Neural cell (in vitro differentiated cells): Measurements from ENCODE around the gene ACOX1. TPM values are rescaled to one million over a fixed set of nuclear protein-coding genes. Genes with fewer than 3 reads are reported as not detected.

Experiments
- H2AFZ ChIP-seq: fragments of 200-600, 300-800 bp; sonication (generic), shearing (Covaris generic); 2 replicates; pipeline ENCODE4 v1.6.0; 2014; ENCODE audit warnings: low read depth, mild to moderate bottlenecking, antibody characterized with exemption, low read length, moderate library complexity
- H3F3A ChIP-seq: fragments of 200-600 bp; shearing (Covaris generic); 2 replicates; pipeline ENCODE4 v1.6.1; 2016; ENCODE audit warnings: mild to moderate bottlenecking, moderate library complexity, mixed read lengths, antibody characterized with exemption, low read length; ENCODE audit not compliant: insufficient read depth, poor library complexity, severe bottlenecking
- H3K27ac ChIP-seq: fragments of 200-600, 300-800 bp; sonication (generic), shearing (Covaris generic); 2 replicates; pipeline ENCODE4 v1.5.1; 2014; ENCODE audit warnings: mild to moderate bottlenecking, low read length, moderate library complexity
- H3K27me3 ChIP-seq: fragments of 300-800, 200-600 bp; sonication (generic), shearing (Covaris generic); 2 replicates; pipeline ENCODE4 v1.6.0; 2014; ENCODE audit warnings: mild to moderate bottlenecking, low read depth, low read length, moderate library complexity; ENCODE audit not compliant: insufficient read depth
- H3K36me3 ChIP-seq: fragments of 300-800, 200-600 bp; sonication (generic), shearing (Covaris generic); 2 replicates; pipeline ENCODE4 v1.5.1; 2014; ENCODE audit warnings: mild to moderate bottlenecking, antibody characterized with exemption, low read length, moderate library complexity; ENCODE audit not compliant: insufficient read depth
- H3K4me2 ChIP-seq: fragments of 300-800, 200-600 bp; sonication (generic), shearing (Covaris generic); 2 replicates; pipeline ENCODE4 v1.6.0; 2014; ENCODE audit warnings: mild to moderate bottlenecking, low read length
- H3K4me3 ChIP-seq: fragments of 300-800, 200-600 bp; sonication (generic), shearing (Covaris generic); 2 replicates; pipeline ENCODE4 v1.5.1; 2014; ENCODE audit warnings: mild to moderate bottlenecking, low read length, moderate library complexity
- H3K79me2 ChIP-seq: fragments of 200-600 bp; shearing (Covaris generic); replicated peaks from 2 replicates; pipeline ENCODE4 v1.6.0; 2014; ENCODE audit warnings: mild to moderate bottlenecking, low read length, moderate library complexity; ENCODE audit not compliant: insufficient read depth
- H3K9ac ChIP-seq: fragments of 300-800, 200-600 bp; sonication (generic), shearing (Covaris generic); 2 replicates; pipeline ENCODE4 v1.6.1; 2016; ENCODE audit warnings: mild to moderate bottlenecking, low read length, mixed read lengths
- H3K9me2 ChIP-seq: fragments of 200-600 bp; shearing (Covaris generic); 2 replicates; pipeline ENCODE4 v1.6.1; 2016; ENCODE audit warnings: mild to moderate bottlenecking, low read length, mixed read lengths; ENCODE audit not compliant: insufficient read depth
- H3K9me3 ChIP-seq: fragments of 200-600, 300-800 bp; sonication (generic), shearing (Covaris generic); 2 replicates; pipeline ENCODE4 v1.6.1; 2016; ENCODE audit warnings: mild to moderate bottlenecking, mixed run types, low read length, moderate library complexity, mixed read lengths
- H4K20me1 ChIP-seq: fragments of 200-600 bp; shearing (Covaris generic); 2 replicates; pipeline ENCODE4 v1.6.1; 2016; ENCODE audit warnings: mild to moderate bottlenecking, mixed run types; ENCODE audit not compliant: insufficient read depth
- EP300 ChIP-seq: fragments of 450-650 bp; conservative IDR thresholded peaks from 2 replicates; pipeline ENCODE4 v1.6.1; 2014; ENCODE audit warnings: antibody characterized with exemption, mild to moderate bottlenecking, moderate library complexity; ENCODE audit not compliant: poor library complexity, severe bottlenecking
- EZH2 ChIP-seq: fragments of 200-600, 300-800 bp; shearing (Covaris generic), sonication (generic); IDR thresholded peaks from 2 replicates; pipeline ENCODE4 v1.6.1; 2014; ENCODE audit warnings: antibody characterized with exemption, low read length, borderline replicate concordance, mild to moderate bottlenecking; ENCODE audit not compliant: insufficient read depth, poor library complexity, severe bottlenecking
- MXI1 ChIP-seq: fragments of 450-650 bp; conservative IDR thresholded peaks from 2 replicates; pipeline ENCODE4 v1.6.1; 2014; ENCODE audit warnings: antibody characterized with exemption, mild to moderate bottlenecking; ENCODE audit not compliant: poor library complexity, severe bottlenecking
- POLR2AphosphoS5 ChIP-seq: IDR thresholded peaks from 2 replicates; pipeline ENCODE4 v1.6.1; 2012
- RAD21 ChIP-seq: fragments of 450-650 bp; conservative IDR thresholded peaks from 2 replicates; pipeline ENCODE4 v1.6.1; 2014; ENCODE audit warnings: antibody characterized with exemption, mild to moderate bottlenecking, moderate library complexity
- SMC3 ChIP-seq: fragments of 450-650 bp; conservative IDR thresholded peaks from 2 replicates; pipeline ENCODE4 v1.6.1; 2014; ENCODE audit warnings: antibody characterized with exemption, mild to moderate bottlenecking, moderate library complexity; ENCODE audit not compliant: poor library complexity
- TAF1 ChIP-seq: IDR thresholded peaks from 2 replicates; pipeline ENCODE4 v1.6.1; 2012; ENCODE audit warnings: low read depth
- polyA plus RNA-seq: library from polyadenylated mRNA; depleted of rRNA; stranded (reverse); fragments of >200 nt; gene quantifications from 2 replicates; pipeline ENCODE4 v1.2.3, GENCODE V29; 2014
- TF ChIP-seq, protein P1 (sequence below): fragments of 450-650 bp; IDR thresholded peaks from 2 replicates; pipeline ENCODE4 v1.5.1; 2014; ENCODE audit warnings: antibody characterized with exemption, mild to moderate bottlenecking, moderate library complexity; ENCODE audit not compliant: poor library complexity, severe bottlenecking
- TF ChIP-seq, protein P2 (sequence below): IDR thresholded peaks from 2 replicates; pipeline ENCODE4 v1.6.1; 2012; ENCODE audit warnings: borderline replicate concordance

ACOX1 gene
- polyA plus RNA-seq, 1 donor from 2014 or later: 31.2 TPM

DNA sequence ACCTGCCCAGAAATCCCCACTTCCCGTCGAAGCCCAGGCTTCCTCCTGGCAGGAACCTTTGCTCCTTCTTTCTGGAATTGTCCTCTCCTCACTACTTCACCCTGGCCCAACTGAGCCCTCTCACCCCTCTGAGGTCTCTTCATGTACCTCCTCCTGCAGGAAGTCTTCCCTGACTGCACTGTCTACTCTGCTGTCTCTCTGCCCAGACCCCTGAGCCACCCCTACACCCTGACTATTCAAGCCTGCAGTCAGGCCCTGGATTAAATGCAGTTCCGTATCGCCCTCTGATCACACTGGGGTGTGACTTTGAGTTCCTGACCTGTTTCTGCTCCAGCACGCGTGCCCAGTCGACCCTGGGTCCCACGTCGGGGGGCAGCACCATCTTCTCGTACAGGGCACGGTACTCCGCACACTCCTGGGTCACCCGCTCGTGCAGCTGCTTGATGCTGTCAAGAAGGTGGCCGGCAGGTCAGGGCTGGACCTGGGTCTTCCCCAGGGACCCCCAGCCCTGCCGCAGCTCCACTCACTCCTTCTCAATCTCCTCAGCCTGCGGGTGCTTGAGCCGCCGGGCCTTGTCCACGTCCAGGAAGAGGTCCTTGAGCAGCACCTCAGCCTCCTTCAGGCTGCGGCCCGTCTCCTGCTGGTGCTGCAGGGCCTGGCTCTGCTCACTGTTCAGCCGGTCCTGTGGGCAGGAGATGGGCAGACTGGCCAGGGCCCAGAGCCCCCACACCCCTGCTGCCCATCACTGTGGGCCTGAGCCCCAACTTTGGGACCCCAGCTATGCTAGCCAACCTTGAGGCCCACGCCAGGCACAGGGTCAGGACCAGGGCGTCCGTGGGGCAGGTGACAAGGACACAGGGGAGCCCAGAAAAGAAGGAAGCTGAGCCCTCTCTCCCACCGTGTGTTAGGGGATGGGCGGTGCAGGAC is 44.3 kb upstream of the ACOX1 start:
- TF ChIP-seq MXI1 (no peak), EP300 (no peak), EZH2 (no peak), TAF1 (no peak), RAD21 (no peak), SMC3 (no peak), POLR2AphosphoS5 (no peak)
- TF ChIP-seq, protein P1, sequence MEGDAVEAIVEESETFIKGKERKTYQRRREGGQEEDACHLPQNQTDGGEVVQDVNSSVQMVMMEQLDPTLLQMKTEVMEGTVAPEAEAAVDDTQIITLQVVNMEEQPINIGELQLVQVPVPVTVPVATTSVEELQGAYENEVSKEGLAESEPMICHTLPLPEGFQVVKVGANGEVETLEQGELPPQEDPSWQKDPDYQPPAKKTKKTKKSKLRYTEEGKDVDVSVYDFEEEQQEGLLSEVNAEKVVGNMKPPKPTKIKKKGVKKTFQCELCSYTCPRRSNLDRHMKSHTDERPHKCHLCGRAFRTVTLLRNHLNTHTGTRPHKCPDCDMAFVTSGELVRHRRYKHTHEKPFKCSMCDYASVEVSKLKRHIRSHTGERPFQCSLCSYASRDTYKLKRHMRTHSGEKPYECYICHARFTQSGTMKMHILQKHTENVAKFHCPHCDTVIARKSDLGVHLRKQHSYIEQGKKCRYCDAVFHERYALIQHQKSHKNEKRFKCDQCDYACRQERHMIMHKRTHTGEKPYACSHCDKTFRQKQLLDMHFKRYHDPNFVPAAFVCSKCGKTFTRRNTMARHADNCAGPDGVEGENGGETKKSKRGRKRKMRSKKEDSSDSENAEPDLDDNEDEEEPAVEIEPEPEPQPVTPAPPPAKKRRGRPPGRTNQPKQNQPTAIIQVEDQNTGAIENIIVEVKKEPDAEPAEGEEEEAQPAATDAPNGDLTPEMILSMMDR: no peak
- TF ChIP-seq, protein P2, sequence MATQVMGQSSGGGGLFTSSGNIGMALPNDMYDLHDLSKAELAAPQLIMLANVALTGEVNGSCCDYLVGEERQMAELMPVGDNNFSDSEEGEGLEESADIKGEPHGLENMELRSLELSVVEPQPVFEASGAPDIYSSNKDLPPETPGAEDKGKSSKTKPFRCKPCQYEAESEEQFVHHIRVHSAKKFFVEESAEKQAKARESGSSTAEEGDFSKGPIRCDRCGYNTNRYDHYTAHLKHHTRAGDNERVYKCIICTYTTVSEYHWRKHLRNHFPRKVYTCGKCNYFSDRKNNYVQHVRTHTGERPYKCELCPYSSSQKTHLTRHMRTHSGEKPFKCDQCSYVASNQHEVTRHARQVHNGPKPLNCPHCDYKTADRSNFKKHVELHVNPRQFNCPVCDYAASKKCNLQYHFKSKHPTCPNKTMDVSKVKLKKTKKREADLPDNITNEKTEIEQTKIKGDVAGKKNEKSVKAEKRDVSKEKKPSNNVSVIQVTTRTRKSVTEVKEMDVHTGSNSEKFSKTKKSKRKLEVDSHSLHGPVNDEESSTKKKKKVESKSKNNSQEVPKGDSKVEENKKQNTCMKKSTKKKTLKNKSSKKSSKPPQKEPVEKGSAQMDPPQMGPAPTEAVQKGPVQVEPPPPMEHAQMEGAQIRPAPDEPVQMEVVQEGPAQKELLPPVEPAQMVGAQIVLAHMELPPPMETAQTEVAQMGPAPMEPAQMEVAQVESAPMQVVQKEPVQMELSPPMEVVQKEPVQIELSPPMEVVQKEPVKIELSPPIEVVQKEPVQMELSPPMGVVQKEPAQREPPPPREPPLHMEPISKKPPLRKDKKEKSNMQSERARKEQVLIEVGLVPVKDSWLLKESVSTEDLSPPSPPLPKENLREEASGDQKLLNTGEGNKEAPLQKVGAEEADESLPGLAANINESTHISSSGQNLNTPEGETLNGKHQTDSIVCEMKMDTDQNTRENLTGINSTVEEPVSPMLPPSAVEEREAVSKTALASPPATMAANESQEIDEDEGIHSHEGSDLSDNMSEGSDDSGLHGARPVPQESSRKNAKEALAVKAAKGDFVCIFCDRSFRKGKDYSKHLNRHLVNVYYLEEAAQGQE: no peak
- no peak overlapping the region for H3K9ac ChIP-seq

DNA sequence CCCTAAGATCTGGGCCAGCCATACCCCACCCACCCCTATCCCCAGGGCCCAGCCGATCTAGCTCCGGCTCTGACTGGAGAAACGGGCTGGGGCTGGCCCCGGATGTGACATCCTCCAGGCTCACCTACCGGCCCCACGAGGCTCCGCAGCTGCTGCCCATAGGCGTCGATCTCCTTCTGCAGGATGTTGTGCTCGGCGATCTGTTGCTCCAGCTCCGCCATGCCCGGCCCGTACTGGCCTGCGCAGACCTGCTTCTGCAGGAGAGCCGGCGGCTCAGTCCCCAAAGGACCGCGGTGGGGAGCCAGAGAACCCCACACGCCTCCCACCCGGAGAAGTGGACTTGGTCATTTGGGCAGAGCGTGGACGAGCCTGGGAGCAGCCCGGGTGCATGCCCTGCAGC is 43.3 kb upstream of the ACOX1 start:
- no peak overlapping the region for H2AFZ ChIP-seq
- H3K27me3 ChIP-seq: no peaks in the 10 kb centered on the region
- no peaks in the 10 kb centered on the region for H3K36me3 ChIP-seq
- no peaks in the 10 kb centered on the region for H3F3A ChIP-seq
- no peaks in the 10 kb centered on the region for H3K9me2 ChIP-seq
- no peaks in the 10 kb centered on the region for H3K9me3 ChIP-seq
- TF ChIP-seq EZH2 (no peak), SMC3 (no peak), RAD21 (no peak), MXI1 (no peak), EP300 (no peak), POLR2AphosphoS5 (no peak)
- TF ChIP-seq, protein P2: no peak
- TF ChIP-seq, protein P1: no peak
- no peak overlapping the region for H3K4me2 ChIP-seq
- no peaks in the 10 kb centered on the region for H3K79me2 ChIP-seq
- H3K9ac ChIP-seq: no peak overlapping the region
- no peak overlapping the region for H3K27ac ChIP-seq
- H4K20me1 ChIP-seq: no peaks in the 10 kb centered on the region
- no peak overlapping the region for H3K4me3 ChIP-seq

More for the DNA sequence above, 44.3 kb upstream of the ACOX1 start:
- no peaks in the 10 kb centered on the region for H3K9me3 ChIP-seq
- no peaks in the 10 kb centered on the region for H3F3A ChIP-seq
- H3K79me2 ChIP-seq: no peaks in the 10 kb centered on the region
- H2AFZ ChIP-seq: no peak overlapping the region
- no peaks in the 10 kb centered on the region for H4K20me1 ChIP-seq
- no peak overlapping the region for H3K4me3 ChIP-seq
- H3K9me2 ChIP-seq: no peaks in the 10 kb centered on the region
- H3K27ac ChIP-seq: no peak overlapping the region
- no peak overlapping the region for H3K4me2 ChIP-seq
- no peaks in the 10 kb centered on the region for H3K36me3 ChIP-seq
- H3K27me3 ChIP-seq: no peaks in the 10 kb centered on the region
